Measurements from ENCODE around the gene RYK. TPM values are rescaled to one million over a fixed set of nuclear protein-coding genes. Genes with fewer than 3 reads are reported as not detected.

Gene RYK
- total RNA-seq, 4 donors from 2014 or later, result 59.9 to 98.5 (median 93.4) TPM

- no peak for TF ChIP-seq CTCF (IDR thresholded peaks at IDR 0.05; ENCODE audit: low read depth)
These were observed 2.1 kb upstream of the RYK start for GRCh38 chr3:134252766-134253165.

- no peak for TF ChIP-seq CTCF (IDR thresholded peaks at IDR 0.05; ENCODE audit: low read depth)
These were observed 1.2 kb upstream of the RYK start for GRCh38 chr3:134251731-134252391.

DNA sequence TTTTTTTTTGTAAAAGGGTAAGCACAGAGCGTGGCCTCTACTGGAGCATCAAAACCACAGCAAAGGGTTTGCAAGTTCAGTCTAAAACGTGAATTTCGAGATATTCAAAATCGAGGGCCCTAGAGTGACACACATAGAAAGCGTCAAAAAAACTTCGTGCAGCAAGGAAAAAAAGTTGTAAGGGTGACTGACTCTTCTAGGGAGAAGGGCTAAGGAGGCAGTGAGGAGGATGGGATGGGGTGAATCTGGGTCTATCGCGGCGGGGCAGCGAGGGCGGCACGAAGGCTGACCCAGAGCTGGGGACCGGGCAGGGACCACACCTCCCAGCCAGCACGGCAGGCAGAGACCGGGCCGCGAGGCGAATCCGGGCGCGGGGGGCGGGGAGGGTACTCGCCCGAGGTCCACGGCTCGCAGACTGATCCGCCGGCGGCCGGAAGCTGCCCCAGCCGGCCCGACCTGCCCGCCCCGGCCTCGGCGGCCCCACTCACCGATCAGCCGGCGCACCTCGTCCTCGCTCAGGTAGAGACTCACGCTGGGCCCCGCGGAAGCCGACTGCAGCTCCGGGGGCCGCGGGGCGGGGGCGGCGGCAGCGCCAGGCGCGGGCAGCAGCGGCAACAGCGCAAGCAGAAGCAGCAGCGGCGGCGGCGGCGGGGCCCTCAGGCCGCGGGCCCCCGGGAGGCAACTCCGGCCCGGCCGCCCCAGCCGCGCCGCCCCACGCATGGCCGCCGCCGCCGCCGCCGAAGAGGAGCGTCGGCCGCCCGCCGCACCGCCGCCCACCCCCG, 533 bp downstream of the RYK start:
- TF ChIP-seq CTCF (IDR thresholded peaks at IDR 0.05; ENCODE audit: low read depth), result no peak

DNA sequence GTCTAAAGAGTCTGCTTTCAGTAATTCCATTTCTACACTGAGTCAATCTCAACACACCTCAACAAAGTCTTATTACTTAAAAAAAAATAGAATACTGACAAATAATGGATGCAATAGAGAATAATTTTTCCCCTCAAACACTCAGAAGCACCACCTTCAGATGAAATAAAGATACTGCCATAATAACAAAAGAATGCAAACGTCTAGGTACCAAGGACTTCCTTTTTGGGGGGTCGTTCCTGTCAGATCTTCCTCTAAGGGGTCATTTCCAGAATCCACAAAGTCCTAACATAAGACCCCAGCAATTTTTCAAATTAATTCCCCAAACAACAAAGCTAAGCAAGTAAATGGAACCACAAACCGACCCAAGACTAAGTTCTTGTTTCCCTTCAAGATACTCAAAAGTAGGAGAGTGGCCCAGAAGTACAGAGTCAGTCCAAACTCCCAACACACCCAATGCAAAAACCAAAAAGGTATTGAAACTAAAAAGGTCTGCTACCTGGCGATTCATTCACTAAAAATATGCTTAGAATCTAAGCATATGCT, 1.3 kb downstream of the RYK start:
- TF ChIP-seq CTCF (IDR thresholded peaks at IDR 0.05; ENCODE audit: low read depth), result no peak

DNA sequence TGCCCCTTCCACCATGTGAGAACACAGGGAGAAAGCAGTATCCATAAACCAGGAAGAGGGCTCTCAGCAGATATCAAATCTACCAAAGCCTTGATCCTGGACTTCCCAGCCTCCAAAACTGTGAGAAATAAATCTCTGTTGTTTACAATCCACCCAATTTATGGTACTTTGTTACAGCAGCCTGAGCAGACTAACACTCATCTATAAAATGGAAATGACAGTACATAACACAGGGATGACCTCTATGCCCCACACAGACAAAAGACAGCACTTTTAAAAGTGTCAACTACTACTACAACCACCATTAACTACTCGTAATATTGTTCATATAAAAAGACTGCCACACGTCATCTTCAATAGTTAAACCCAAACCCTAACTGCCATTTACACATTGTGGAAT, 5.7 kb downstream of the RYK start:
- no peak for TF ChIP-seq CTCF (IDR thresholded peaks at IDR 0.05; ENCODE audit: low read depth)

- no peak for TF ChIP-seq CTCF (IDR thresholded peaks at IDR 0.05; ENCODE audit: low read depth)
These were observed 7.7 kb downstream of the RYK start for GRCh38 chr3:134242649-134243617.

Measured in subcutaneous adipose tissue (tissue), 4 donors.